Testis (tissue), 3 donors: Measurements from ENCODE around the gene BAZ1B. TPM values are rescaled to one million over a fixed set of nuclear protein-coding genes. Genes with fewer than 3 reads are reported as not detected.
"Not testable (repeated sequence)": the region's sequence is repeated elsewhere in the genome, so short reads cannot be mapped to it uniquely, and the experiment has no call there.

Experiments
- DNase-seq: peaks from one replicate; pipeline ENCODE4 v3.0.0-alpha.2; 2019
- H3K27ac ChIP-seq, 2 donors: fragments of 200-600 bp; sonication (generic); one replicate each; pipeline ENCODE4 v1.5.1; 2019
- H3K27me3 ChIP-seq: fragments of 200-600 bp; sonication (generic); one replicate; pipeline ENCODE4 v1.5.1; 2019
- H3K36me3 ChIP-seq: fragments of 200-600 bp; sonication (generic); one replicate; pipeline ENCODE4 v1.5.1; 2017; ENCODE audit warnings: low read depth; ENCODE audit errors: missing control alignments
- H3K4me1 ChIP-seq: fragments of 200-600 bp; sonication (generic); one replicate; pipeline ENCODE4 v1.5.1; 2019
- H3K4me3 ChIP-seq, 2 donors: fragments of 200-600 bp; sonication (generic); one replicate each; pipeline ENCODE4 v1.5.1; 2017 to 2019
- H3K9me3 ChIP-seq: fragments of 200-600 bp; sonication (generic); one replicate; pipeline ENCODE4 v1.5.1; 2017
- CTCF ChIP-seq, 3 experiments: fragments of 450-650 bp in 2 of 3; fragments of 200-600 bp in 1 of 3; sonication (generic) in 1 of 3; IDR thresholded peaks; one replicate each; pipeline ENCODE4 v1.5.1; 2016 to 2019; ENCODE audit warnings: antibody characterized with exemption in 3 of 3, mild to moderate bottlenecking in 2 of 3, moderate library complexity in 1 of 3
- POLR2A ChIP-seq: fragments of 450-650 bp; IDR thresholded peaks from one replicate; pipeline ENCODE4 v1.6.1; 2017; ENCODE audit warnings: antibody characterized with exemption, mild to moderate bottlenecking, moderate library complexity
- WGBS, 2 donors: methylation state at CpG; one replicate each; pipeline ENCODE4 v1.1.5; 2018; 5-methylcytosine and 5-hydroxymethylcytosine counted together
- intact Hi-C: fragments of 100-400 bp; cut with DNase I; formaldehyde crosslinking; loops from one replicate; pipeline ENCODE4 v1.15.1; 2023; ENCODE audit warnings: low total_unique reads
- polyA plus RNA-seq: library from polyadenylated mRNA; stranded (reverse); fragments of 350-450 nt; fragmentation: Illumina TruSeq; extraction: RNeasy Lipid Tissue Mini Kit (QIAGEN cat#74804); gene quantifications from one replicate; pipeline ENCODE4 v1.2.3, GENCODE V29; 2014; ENCODE audit warnings: low read depth, low replicate concordance; ENCODE audit not compliant: insufficient read depth
- total RNA-seq, 2 donors: library from RNA; depleted of rRNA; stranded (reverse); fragments of >200 nt; gene quantifications; one replicate each; pipeline ENCODE4 v1.2.3, GENCODE V29; 2016

The BAZ1B gene
- total and polyA plus RNA-seq, 3 donors from 2014 or later: 30.8 to 72.8 (median 59.4) TPM

- Histone ChIP-seq H3K27me3 (no peaks in the 10 kb centered on the region), H3K4me3 (no peak overlapping the region), H3K4me1 (peaks cover 8% of the 10 kb centered on the region), H3K27ac (no peak overlapping the region), H3K9me3 (no peaks in the 10 kb centered on the region), H3K36me3 (no peaks in the 10 kb centered on the region)
- intact Hi-C loops: no loop called here
- no peak for DNase-seq
- WGBS, 2 donors: 81 to 84% methylated on average over 4 of the region's 4 CpGs
- no peak for TF ChIP-seq CTCF (IDR thresholded peaks at IDR 0.05)
- no peak for TF ChIP-seq POLR2A
Observed at GRCh38 chr7:73549176-73549575, 27.1 kb upstream of the BAZ1B start.

GRCh38 chr7:73547841-73548240 lies 25.7 kb upstream of the BAZ1B start:
- TF ChIP-seq POLR2A (no peak), CTCF (IDR thresholded peaks at IDR 0.05) (no peak)
- no peaks in the 10 kb centered on the region for H3K27me3 ChIP-seq
- no peaks in the 10 kb centered on the region for H3K9me3 ChIP-seq
- no peak overlapping the region for H3K27ac ChIP-seq
- no peaks in the 10 kb centered on the region for H3K36me3 ChIP-seq
- H3K4me1 ChIP-seq: peaks cover 8% of the 10 kb centered on the region
- 92 to 94% methylated on average over 9 of the region's 9 CpGs for WGBS, 2 donors
- intact Hi-C loops: no loop called here
- DNase-seq: no peak
- no peak overlapping the region for H3K4me3 ChIP-seq

GRCh38 chr7:73544678-73545077 lies 22.6 kb upstream of the BAZ1B start:
- 96 to 97% methylated on average over 2 of the region's 2 CpGs for WGBS, 2 donors
- H3K4me3 ChIP-seq: no peak overlapping the region
- H3K9me3 ChIP-seq: no peaks in the 10 kb centered on the region
- DNase-seq: no peak
- intact Hi-C loops: no loop called here
- TF ChIP-seq POLR2A (no peak), CTCF (IDR thresholded peaks at IDR 0.05) (no peak)
- peaks cover 8% of the 10 kb centered on the region for H3K4me1 ChIP-seq
- no peaks in the 10 kb centered on the region for H3K36me3 ChIP-seq
- H3K27ac ChIP-seq: no peak overlapping the region
- H3K27me3 ChIP-seq: no peaks in the 10 kb centered on the region

GRCh38 chr7:73541722-73542121 lies 19.6 kb upstream of the BAZ1B start:
- TF ChIP-seq POLR2A (no peak), CTCF (IDR thresholded peaks at IDR 0.05) (no peak)
- H3K36me3 ChIP-seq: no peaks in the 10 kb centered on the region
- peaks cover 5% of the 10 kb centered on the region for H3K4me1 ChIP-seq
- no peak overlapping the region for H3K4me3 ChIP-seq
- intact Hi-C loops: no loop called here
- WGBS, 2 donors: 96 to 98% methylated on average over 10 of the region's 10 CpGs
- no peaks in the 10 kb centered on the region for H3K9me3 ChIP-seq
- no peak for DNase-seq
- no peaks in the 10 kb centered on the region for H3K27me3 ChIP-seq
- no peak overlapping the region for H3K27ac ChIP-seq

- WGBS, 2 donors: 92 to 94% methylated on average over 4 to 13 of the region's 13 CpGs
- Histone ChIP-seq H3K9me3 (no peaks in the 10 kb centered on the region), H3K36me3 (no peaks in the 10 kb centered on the region), H3K4me1 (no peaks in the 10 kb centered on the region), H3K27me3 (no peaks in the 10 kb centered on the region), H3K4me3 (no peak overlapping the region), H3K27ac (no peak overlapping the region)
- TF ChIP-seq CTCF (IDR thresholded peaks at IDR 0.05): no peak
- TF ChIP-seq POLR2A: no peak
- intact Hi-C loops: no loop called here
- no peak for DNase-seq
Observed at GRCh38 chr7:73539709-73540108, 17.6 kb upstream of the BAZ1B start.

- H3K4me1 ChIP-seq, DNase-seq, H3K27me3 ChIP-seq, H3K36me3 ChIP-seq, H3K9me3 ChIP-seq, H3K27ac ChIP-seq, H3K4me3 ChIP-seq, intact Hi-C loops: not testable (repeated sequence)
- 87 to 100% methylated on average over 1 to 2 of the region's 2 CpGs for WGBS, 2 donors
Observed at GRCh38 chr7:73538510-73538909, 16.4 kb upstream of the BAZ1B start.
